Upper lobe of left lung (tissue), 6 donors: ENCODE results near the gene MFRP. TPM values are rescaled to one million over a fixed set of nuclear protein-coding genes. Genes with fewer than 3 reads are reported as not detected.
A peak's percentile ranks its signal among the peaks of the same experiment; 100 is the strongest.

Source experiments
- ATAC-seq, 2 donors: fragments of 200-7000 bp; cut with Tn5 transposase; one replicate each; pipeline ENCODE4 v1.9.1; 2022; ENCODE audit warnings: mild to moderate bottlenecking in 2 of 2, moderate library complexity in 2 of 2; ENCODE audit not compliant: low FRiP score in 2 of 2
- DNase-seq, 2 donors: peaks; one replicate each; pipeline ENCODE4 v3.0.0-alpha.2; 2019 to 2020
- H3K27ac ChIP-seq, 4 donors: fragments of 200-600 bp; sonication (generic); one replicate each; pipeline ENCODE4 v1.5.1; 2016 to 2019
- H3K27me3 ChIP-seq, 4 donors: fragments of 200-600 bp; sonication (generic); one replicate each; pipeline ENCODE4 v1.5.1; 2017 to 2019
- H3K36me3 ChIP-seq, 4 donors: fragments of 200-600 bp; sonication (generic); one replicate each; pipeline ENCODE4 v1.5.1; 2016 to 2019
- H3K4me1 ChIP-seq, 4 donors: fragments of 200-600 bp; sonication (generic); one replicate each; pipeline ENCODE4 v1.5.1; 2018 to 2019
- H3K4me3 ChIP-seq, 4 donors: fragments of 200-600 bp; sonication (generic); one replicate each; pipeline ENCODE4 v1.5.1; 2017 to 2019; ENCODE audit warnings: mild to moderate bottlenecking in 2 of 4, moderate library complexity in 1 of 4
- H3K9me3 ChIP-seq, 4 donors: fragments of 200-600 bp; sonication (generic); one replicate each; pipeline ENCODE4 v1.5.1; 2018 to 2019
- CTCF ChIP-seq, 6 experiments: fragments of 450-650 bp in 4 of 6; fragments of 200-600 bp in 2 of 6; sonication (generic) in 2 of 6; IDR thresholded peaks; one replicate each; pipeline ENCODE4 v1.5.1; 2016 to 2019; ENCODE audit warnings: antibody characterized with exemption in 6 of 6
- EP300 ChIP-seq, 4 donors: sonication (generic); formaldehyde crosslinking; IDR thresholded peaks; one replicate each; pipeline ENCODE4 v1.5.1; 2017; ENCODE audit warnings: antibody characterized with exemption in 4 of 4, control low read depth in 2 of 4
- POLR2A ChIP-seq, 4 donors: fragments of 450-650 bp; IDR thresholded peaks; one replicate each; pipeline ENCODE4 v1.5.1; 2016 to 2017; ENCODE audit warnings: antibody characterized with exemption in 4 of 4, mild to moderate bottlenecking in 2 of 4
- POLR2AphosphoS5 ChIP-seq, 2 donors: sonication (generic); formaldehyde crosslinking; IDR thresholded peaks; one replicate each; pipeline ENCODE4 v1.5.1; 2017; ENCODE audit warnings: antibody characterized with exemption in 2 of 2
- WGBS, 2 donors: methylation state at CpG; one replicate each; pipeline ENCODE4 v1.1.5; 2017 to 2018; 5-methylcytosine and 5-hydroxymethylcytosine counted together
- total RNA-seq, 6 donors: library from RNA; depleted of rRNA in 4 of 6; stranded (reverse); fragments of >200 nt in 4 of 6; gene quantifications; one replicate each; pipeline versions ENCODE4 v1.1.0 to v1.2.1, GENCODE V29; 2016 to 2021
- donor health status: DM: no; HTN: no; CAD: no; lungs with moderate emphysema.
- donor health status: DM: no; HTN: yes; CAD: no; lungs with severe emphysema.

Gene MFRP
- total RNA-seq, 6 donors from 2014 or later: not detected

GRCh38 chr11:119324189-119324588 is 22.3 kb downstream of the MFRP start:
- Histone ChIP-seq H3K4me3 (no peak overlapping the region), H3K27ac (no peak overlapping the region), H3K9me3 (no peaks in the 10 kb centered on the region), H3K36me3 (no peaks in the 10 kb centered on the region), H3K4me1 (peaks cover 23 to 35% (median 28%) of the 10 kb centered on the region in 4 donors), H3K27me3 (peaks cover 0 to 11% (median 3%) of the 10 kb centered on the region in 4 donors)
- WGBS, 2 donors: 80 to 86% methylated on average over 4 of the region's 4 CpGs
- DNase-seq (no peak), ATAC-seq (no peak)
- TF ChIP-seq CTCF (IDR thresholded peaks at IDR 0.05) (no peak), EP300 (IDR thresholded peaks at IDR 0.05) (no peak), POLR2AphosphoS5 (IDR thresholded peaks at IDR 0.05) (no peak), POLR2A (IDR thresholded peaks at IDR 0.05) (no peak)

DNA sequence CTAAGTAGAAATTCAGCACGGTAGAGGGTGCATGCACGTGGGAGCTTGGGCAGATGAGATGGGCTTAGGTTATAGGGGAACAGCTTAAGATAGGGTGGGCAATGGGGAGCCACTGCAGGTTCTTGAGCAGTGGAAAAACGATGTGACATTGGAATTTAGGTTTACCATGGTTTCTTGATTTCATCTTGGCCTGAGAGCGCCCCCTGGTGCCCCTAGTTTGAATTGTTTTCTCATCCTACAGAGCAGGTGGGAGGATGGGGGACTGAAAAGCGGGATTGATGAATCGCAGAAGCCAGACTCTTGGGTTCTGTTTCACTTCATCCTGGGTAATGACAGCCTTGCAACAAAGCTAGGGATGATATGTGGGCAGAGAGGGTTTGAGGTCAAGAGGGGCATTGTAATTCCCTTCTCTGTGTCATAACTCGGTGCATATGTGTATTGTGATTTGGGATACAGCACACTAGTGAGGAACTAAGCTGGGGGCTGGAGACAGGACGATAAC is 22.9 kb downstream of the MFRP start:
- DNase-seq (peak in 1 of 2 donors; percentile 68), ATAC-seq (peak; percentile 7 to 47)
- 19 to 24% methylated on average over 8 of the region's 8 CpGs for WGBS, 2 donors

DNA sequence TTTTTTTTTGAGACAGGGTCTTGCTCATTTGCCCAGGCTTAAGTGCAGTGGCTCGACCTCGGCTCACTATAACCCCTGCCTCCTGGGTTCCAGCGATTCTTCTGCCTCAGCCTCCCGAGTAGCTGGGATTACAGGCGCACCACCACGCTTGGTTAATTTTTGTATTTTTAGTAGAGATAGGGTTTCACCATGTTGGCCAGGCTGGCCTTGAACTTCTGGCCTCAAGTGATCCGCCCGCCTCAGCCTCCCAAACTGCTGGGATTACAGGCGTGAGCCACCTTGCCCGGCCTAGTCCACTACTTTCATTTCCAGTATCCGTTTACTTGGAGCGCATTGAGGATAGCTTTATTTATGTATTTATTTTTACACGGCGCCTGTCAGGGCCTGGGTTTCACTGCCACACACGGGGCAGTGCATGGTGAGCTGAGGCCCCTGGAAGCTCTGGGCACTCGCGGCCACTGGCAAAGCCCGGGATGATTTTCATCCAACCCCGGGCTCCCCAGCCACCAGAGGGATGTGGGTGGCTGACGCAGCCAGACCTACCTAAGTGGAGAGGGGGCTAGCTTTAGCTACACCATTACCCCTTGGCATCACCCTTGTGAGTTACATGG is 23.5 kb downstream of the MFRP start:
- H3K27ac ChIP-seq: peak overlapping the region in 2 of 4 donors; percentile 91 to 96
- H3K27me3 ChIP-seq: peaks cover 0 to 11% (median 3%) of the 10 kb centered on the region in 4 donors
- no peaks in the 10 kb centered on the region for H3K9me3 ChIP-seq
- DNase-seq (peak in 1 of 2 donors; percentile 36), ATAC-seq (no peak)
- WGBS, 2 donors: 80 to 85% methylated on average over 20 of the region's 20 CpGs
- no peak for TF ChIP-seq POLR2A (IDR thresholded peaks at IDR 0.05)
- TF ChIP-seq POLR2AphosphoS5 (IDR thresholded peaks at IDR 0.05): no peak
- no peak for TF ChIP-seq EP300 (IDR thresholded peaks at IDR 0.05)
- TF ChIP-seq CTCF (IDR thresholded peaks at IDR 0.05): no peak
- peaks cover 30 to 46% (median 37%) of the 10 kb centered on the region in 4 donors for H3K4me1 ChIP-seq
- H3K4me3 ChIP-seq: no peak overlapping the region
- no peaks in the 10 kb centered on the region for H3K36me3 ChIP-seq

More for the DNA sequence above, 22.9 kb downstream of the MFRP start:
- H3K27me3 ChIP-seq: peaks cover 0 to 11% (median 3%) of the 10 kb centered on the region in 4 donors
- no peak for TF ChIP-seq POLR2A (IDR thresholded peaks at IDR 0.05)
- no peak for TF ChIP-seq POLR2AphosphoS5 (IDR thresholded peaks at IDR 0.05)
- TF ChIP-seq CTCF (IDR thresholded peaks at IDR 0.05): peak; percentile 53 to 88 (median 70)
- peaks cover 27 to 41% (median 32%) of the 10 kb centered on the region in 4 donors for H3K4me1 ChIP-seq
- H3K36me3 ChIP-seq: no peaks in the 10 kb centered on the region
- no peak overlapping the region for H3K27ac ChIP-seq
- H3K9me3 ChIP-seq: no peaks in the 10 kb centered on the region
- H3K4me3 ChIP-seq: no peak overlapping the region

- 49 to 53% methylated on average over 6 of the region's 6 CpGs for WGBS, 2 donors
These were observed 24.2 kb downstream of the MFRP start for GRCh38 chr11:119322360-119322739.

More at GRCh38 chr11:119322360-119322739, 24.2 kb downstream of the MFRP start:
- Histone ChIP-seq H3K27me3 (peaks cover 0 to 14% (median 5%) of the 10 kb centered on the region in 4 donors), H3K36me3 (no peaks in the 10 kb centered on the region), H3K4me1 (peaks cover 34 to 53% (median 44%) of the 10 kb centered on the region in 4 donors), H3K4me3 (no peak overlapping the region), H3K9me3 (no peaks in the 10 kb centered on the region), H3K27ac (peak overlapping the region in 3 of 4 donors; percentile 88 to 96 (median 91))
- TF ChIP-seq POLR2AphosphoS5 (IDR thresholded peaks at IDR 0.05): no peak
- no peak for TF ChIP-seq POLR2A (IDR thresholded peaks at IDR 0.05)
- peak in 2 of 6 experiments; percentile 20 to 23 for TF ChIP-seq CTCF (IDR thresholded peaks at IDR 0.05)
- TF ChIP-seq EP300 (IDR thresholded peaks at IDR 0.05): no peak
- no peak for DNase-seq
- no peak for ATAC-seq
